ENCODE results near the gene BPIFB6.
"Not testable (repeated sequence)": the region's sequence is repeated elsewhere in the genome, so short reads cannot be mapped to it uniquely, and the experiment has no call there.

Gene BPIFB6

GRCh38 chr20:33030569-33030968 lies 879 bp upstream of the BPIFB6 start:
- DNase-seq (ENCODE audit: low read depth), result no peak

DNA sequence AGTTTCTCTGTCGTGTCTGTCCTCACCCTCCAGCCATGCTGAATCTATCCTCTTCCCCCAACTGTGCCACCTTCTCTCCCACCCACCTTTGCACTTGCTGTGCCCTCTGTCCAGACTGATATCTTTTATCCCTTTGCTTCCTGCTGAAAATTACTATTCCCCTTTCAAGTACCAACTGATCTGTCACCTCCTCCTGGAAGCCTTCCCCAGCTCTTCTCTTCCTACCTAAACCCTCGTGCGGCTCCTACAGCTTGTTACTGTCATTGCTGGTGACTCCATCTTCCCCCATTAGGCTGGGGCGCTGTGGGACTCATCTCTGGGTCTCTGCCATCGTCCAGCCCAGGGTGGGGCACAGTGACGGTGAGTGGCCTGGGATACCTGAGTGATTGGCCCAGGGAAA lies 1.1 kb downstream of the BPIFB6 start:
- no peak for DNase-seq (ENCODE audit: low read depth)

DNA sequence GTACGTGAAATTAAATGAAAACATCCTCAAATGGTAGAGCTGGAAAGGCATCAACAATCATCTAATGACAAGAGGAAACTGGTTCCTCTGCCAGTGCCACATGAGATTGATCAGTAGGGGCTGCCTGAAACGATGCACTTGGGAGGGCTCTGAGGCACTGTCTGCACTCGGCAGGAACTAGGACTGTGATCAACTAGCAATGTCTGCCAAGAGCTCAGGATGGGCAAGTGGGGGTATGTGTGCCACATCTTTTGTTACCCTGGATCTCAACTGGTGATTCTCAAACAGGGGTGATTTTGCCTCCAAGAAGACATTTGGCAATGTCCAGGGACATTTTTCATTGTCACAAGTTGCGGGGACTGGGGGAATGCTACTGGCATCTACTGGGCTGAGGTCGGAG lies 1.9 kb downstream of the BPIFB6 start:
- DNase-seq (ENCODE audit: low read depth), result no peak

GRCh38 chr20:33034115-33034514 lies 2.7 kb downstream of the BPIFB6 start:
- DNase-seq (ENCODE audit: low read depth), result no peak

- no peak for DNase-seq (ENCODE audit: low read depth)
Observed at GRCh38 chr20:33034901-33035492, 3.5 kb downstream of the BPIFB6 start.

DNA sequence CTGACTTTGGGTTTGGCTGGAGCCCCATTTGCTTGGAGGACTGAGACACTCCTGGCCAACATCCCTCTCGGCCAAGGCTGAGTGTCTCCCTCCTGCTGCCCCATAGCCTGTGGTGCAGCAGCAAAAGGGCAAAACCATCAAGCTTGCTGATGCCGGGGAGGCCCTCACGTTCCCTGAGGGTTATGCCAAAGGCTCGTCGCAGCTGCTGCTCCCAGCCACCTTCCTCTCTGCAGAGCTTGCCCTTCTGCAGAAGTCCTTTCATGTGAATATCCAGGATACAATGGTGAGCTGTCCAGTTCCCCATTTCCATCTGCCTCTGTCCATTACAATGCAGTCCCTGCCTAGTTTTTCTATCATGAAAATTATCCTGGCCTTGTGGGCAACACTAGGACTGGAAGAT lies 6.0 kb downstream of the BPIFB6 start:
- DNase-seq (ENCODE audit: low read depth), result no peak

- no peak for DNase-seq (ENCODE audit: low read depth)
Observed at GRCh38 chr20:33038243-33038642, 6.8 kb downstream of the BPIFB6 start.

DNA sequence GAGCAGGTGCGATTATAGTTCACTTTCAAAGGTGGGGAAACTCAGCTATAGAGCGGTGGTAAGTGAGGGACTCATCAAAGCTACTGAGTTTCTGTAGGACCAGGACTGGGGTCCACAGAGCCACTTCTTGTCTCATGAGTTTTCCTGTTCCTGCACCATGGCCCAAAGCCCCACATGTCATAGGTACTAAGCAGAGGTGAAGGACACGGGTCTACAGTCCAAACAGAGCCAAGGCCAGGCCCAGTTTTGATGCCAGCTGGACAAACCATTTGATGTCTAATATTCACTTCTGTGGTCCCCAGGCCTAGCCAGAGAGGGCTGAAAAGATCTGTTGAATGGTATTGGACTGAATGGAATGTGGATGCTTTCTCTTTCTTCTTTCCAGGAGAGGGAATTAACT lies 11.0 kb downstream of the BPIFB6 start:
- DNase-seq (ENCODE audit: low read depth), result no peak

DNA sequence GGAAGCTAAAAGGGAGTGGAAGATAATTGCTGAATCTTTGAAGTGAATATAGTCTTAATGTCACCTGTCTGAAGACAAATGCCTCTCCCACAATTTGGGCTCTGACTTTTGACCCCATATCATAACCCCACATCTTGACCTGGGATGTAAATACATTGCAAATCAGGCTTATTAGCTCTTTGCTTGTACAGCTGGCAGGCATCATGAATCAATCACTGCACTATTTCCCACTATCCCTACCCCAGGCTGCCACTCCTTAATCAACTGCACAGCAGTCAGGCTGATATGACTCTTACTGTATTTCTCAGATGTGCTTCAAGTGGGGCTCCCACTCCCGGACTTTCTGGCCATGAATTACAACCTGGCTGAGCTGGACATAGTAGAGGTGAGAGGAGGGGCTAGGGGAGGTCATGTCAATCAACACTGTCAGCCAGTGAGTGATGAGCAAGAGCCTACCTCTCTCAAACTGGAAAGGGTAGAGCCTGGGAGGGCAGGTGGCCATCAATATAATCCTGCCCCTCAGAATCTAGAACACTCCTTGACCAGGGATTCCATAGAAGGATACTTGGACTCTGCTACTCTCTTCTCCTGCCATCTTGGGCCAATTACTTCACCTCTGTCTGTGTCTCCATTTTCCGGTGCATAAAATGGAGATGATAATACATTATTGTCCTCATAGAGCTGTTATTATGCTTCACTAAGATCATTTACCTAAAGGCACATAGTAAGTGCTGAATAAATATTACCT lies 11.7 kb downstream of the BPIFB6 start:
- no peak for DNase-seq (ENCODE audit: low read depth)

- DNase-seq (ENCODE audit: low read depth), result no peak
Observed at GRCh38 chr20:33043731-33044181, 12.3 kb downstream of the BPIFB6 start.

DNA sequence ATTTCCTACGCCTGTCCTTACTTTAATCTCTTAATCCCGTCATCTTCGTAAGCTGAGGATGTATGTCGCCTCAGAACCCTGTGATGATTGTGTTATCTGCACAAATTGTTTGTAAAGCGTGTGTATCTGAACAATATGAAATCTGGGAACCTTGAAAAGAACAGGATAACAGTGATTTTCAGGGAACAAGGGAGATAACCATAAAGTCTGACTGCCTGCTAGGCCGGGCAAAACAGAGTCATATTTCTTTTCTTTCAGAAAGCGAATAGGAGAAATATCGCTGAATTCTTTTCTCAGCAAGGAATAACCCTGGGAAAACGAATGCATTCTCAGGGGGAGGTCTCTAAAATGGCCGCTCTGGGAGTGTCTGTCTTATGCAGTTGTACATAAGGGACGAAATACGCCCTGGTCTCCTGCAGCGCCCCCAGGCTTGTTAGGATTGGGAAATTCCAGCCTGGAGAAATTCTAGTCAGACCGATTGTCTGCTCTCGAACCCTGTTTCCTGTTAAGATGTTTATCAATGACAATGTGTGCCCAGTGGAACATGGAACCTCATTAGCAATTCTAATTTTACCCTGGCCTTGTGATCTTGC lies 13.8 kb downstream of the BPIFB6 start:
- not testable (repeated sequence) for DNase-seq (ENCODE audit: low read depth)

- DNase-seq (ENCODE audit: low read depth), result no peak
Observed at GRCh38 chr20:33046412-33046811, 15.0 kb downstream of the BPIFB6 start.

GRCh38 chr20:33051333-33051732 lies 19.9 kb downstream of the BPIFB6 start:
- no peak for DNase-seq (ENCODE audit: low read depth)

DNA sequence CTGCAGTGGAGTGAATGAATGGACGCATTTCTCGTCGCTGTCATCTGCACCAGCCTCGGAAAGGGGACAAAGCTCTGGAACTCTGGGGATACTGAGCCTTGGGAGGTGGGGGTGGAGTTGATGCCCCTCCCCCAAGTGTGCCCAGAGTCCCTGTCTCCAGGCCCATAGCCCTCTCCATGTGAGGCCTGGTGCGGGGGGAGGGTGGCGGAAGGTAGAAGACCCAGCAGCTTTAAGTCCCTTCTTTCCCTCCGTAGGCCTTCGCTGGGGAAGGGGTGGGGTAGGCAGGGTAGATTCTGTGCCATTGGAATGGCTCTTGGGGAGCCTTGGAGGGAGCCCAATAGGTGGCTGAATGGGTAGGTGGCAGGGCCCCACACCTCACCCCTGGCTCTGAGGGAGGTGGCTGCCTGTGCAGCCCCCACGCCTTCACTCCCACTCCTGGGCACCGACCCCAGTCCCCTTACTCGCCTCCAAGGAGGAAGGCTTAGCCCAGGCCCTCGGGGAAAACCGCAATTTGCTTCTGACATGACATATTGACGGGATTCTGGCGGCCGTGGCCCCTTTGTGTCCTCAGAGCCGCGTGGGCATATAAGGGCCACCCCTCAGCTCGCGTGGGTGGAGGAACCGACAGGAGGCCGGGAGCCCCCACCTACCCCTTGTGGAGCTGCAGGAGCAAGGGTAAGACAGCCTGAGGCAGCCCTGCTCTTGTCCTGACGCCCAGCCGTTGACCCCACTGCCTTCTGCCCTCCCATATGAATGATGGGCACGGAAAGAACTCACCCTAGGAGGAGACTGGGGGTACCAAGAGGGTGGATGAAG lies 22.1 kb downstream of the BPIFB6 start, which contains the start of gene BPIFB3:
Gene BPIFB3 (plus strand): TSS at position 613 of the 816 bp plus-strand sequence. CDS start 1,533 bp downstream, outside the sequence.
- DNase-seq (ENCODE audit: low read depth), result no peak

GRCh38 chr20:33054381-33054780 lies 22.9 kb downstream of the BPIFB6 start:
- no peak for DNase-seq (ENCODE audit: low read depth)

DNA sequence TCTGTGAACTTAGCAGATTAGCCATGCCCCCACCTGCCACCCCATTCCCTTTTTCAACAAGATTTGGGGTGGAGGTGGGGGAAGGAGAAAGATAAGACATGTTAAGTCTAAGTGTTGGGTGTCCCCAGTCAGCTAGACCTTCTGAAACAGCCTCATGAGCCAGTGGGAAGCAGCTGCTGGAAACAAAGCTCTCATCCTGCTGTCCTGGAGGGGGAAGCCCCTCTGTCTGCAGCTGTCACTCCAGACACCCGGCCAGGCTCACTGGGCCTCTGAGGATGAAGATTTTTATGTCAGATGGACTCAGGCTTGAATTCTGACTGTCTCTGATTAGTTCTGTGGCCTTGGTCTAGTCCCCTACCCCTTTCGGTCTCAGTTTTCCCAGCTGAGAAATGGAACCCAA lies 23.3 kb downstream of the BPIFB6 start:
- DNase-seq (ENCODE audit: low read depth), result no peak

DNA sequence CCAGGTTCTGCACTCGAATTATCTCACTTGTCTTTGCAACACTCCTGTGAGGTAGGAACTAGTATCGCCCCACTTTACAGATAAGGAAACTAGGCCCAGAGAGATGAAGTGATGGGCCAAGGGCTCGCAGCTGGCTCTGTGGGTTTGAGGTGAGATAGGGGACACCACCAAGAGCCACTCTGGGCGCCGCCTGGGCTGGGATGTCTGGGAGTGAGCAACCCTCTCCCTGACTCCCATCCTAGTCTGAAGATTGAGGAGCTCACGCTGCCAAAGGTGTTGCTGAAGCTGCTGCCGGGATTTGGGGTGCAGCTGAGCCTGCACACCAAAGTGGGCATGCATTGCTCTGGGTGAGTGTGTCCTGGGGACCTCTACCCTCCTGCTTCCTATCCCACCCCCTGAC lies 27.7 kb downstream of the BPIFB6 start:
- DNase-seq (ENCODE audit: low read depth), result no peak

DNA sequence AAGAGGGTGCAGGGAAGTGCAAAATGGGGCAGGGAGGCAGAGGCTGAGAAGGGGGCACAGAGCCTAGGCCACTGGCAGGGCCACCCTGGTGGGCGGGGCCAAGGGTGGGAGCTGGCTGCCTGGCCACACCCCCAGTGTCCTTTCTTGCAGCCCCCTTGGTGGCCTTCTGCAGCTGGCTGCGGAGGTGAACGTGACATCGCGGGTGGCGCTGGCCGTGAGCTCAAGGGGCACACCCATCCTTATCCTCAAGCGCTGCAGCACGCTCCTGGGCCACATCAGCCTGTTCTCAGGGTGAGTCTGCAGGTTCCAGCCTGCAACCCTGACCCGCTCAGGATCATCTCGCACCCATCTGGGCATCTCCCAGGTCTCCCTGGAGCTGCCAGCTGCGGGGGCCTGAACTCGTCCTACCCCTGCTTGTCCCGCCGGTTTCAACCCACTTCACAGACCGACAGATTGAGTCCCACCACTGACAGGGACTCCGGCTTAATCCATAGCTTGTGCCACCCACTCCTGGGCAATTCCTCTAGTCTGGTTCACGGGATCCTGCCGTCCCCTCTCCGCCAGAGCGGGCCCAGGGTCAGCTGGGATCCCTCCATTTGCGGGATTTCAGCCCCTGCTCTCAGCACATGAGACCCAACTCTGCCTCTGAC lies 28.4 kb downstream of the BPIFB6 start:
- no peak for DNase-seq (ENCODE audit: low read depth)

- no peak for DNase-seq (ENCODE audit: low read depth)
Observed at GRCh38 chr20:33061658-33062028, 30.2 kb downstream of the BPIFB6 start.

DNA sequence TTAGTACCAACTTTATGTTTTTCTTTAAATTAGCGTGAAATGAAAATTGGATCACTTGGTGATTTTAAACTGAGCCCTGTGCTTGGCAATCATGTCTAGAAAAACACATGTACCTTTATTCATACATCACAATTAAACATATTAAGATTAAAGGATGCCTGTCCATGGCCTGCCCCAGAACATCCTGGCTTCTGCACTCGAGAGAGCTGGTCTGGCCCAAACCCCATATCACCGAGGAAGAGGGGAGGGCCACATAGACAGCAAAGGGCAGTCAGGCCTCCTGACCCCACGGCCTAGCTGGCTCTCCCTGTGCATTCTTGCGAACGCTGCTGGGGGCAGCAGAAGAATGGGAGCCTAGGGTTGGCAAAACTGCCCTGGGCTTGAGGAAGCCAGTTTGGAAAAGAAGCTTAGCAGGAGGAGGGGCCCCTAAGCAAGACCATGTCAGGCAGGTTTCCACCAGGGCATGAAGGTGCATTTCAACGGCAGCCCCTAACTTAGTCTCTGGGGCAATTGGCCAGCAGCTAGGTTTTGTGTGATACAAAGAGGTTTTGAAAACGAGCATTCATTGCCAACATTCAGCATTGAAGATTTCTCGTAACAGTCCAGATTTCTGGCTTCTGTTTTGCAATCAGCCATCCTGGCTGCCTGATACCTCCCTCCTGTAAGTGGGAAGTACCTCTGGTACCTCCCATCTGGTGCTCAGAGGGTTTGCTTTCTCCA lies 30.8 kb downstream of the BPIFB6 start:
- DNase-seq (ENCODE audit: low read depth), result no peak

- DNase-seq (ENCODE audit: low read depth), result no peak
Observed at GRCh38 chr20:33062825-33063149, 31.3 kb downstream of the BPIFB6 start.

GRCh38 chr20:33063271-33063670 lies 31.8 kb downstream of the BPIFB6 start:
- DNase-seq (ENCODE audit: low read depth), result no peak
